NCI-H2227 (cell line): ENCODE results near the gene AXIN1.
"Not testable (repeated sequence)": the region's sequence is repeated elsewhere in the genome, so short reads cannot be mapped to it uniquely, and the experiment has no call there.

ENCODE experiments used
- DNase-seq: peaks from one replicate; lab custom pipeline; 2025; ENCODE audit not compliant: unreplicated experiment; lab: John Stamatoyannopoulos, UW

AXIN1 gene

GRCh38 chr16:354291-354881 is 1.9 kb upstream of the AXIN1 start:
- no peak for DNase-seq

- DNase-seq: no peak
Measured at GRCh38 chr16:353404-354290, 1.1 kb upstream of the AXIN1 start.

- peak; percentile 59 for DNase-seq
Measured at GRCh38 chr16:351804-352520, 561 bp downstream of the AXIN1 start.

GRCh38 chr16:350203-350602 is 2.3 kb downstream of the AXIN1 start:
- DNase-seq: no peak

GRCh38 chr16:349211-349610 is 3.3 kb downstream of the AXIN1 start:
- no peak for DNase-seq

- DNase-seq: not testable (repeated sequence)
Measured at GRCh38 chr16:348495-348894, 4.0 kb downstream of the AXIN1 start.

GRCh38 chr16:347203-347602 is 5.3 kb downstream of the AXIN1 start:
- no peak for DNase-seq

GRCh38 chr16:346587-346986 is 5.9 kb downstream of the AXIN1 start:
- DNase-seq: no peak

GRCh38 chr16:345772-346171 is 6.8 kb downstream of the AXIN1 start:
- no peak for DNase-seq

- DNase-seq: no peak
Measured at GRCh38 chr16:342455-343213, 9.9 kb downstream of the AXIN1 start.

GRCh38 chr16:341974-342336 is 10.6 kb downstream of the AXIN1 start:
- not testable (repeated sequence) for DNase-seq

GRCh38 chr16:341095-341973 is 11.2 kb downstream of the AXIN1 start:
- not testable (repeated sequence) for DNase-seq

GRCh38 chr16:340370-341091 is 12.0 kb downstream of the AXIN1 start:
- DNase-seq: no peak

- no peak for DNase-seq
Measured at GRCh38 chr16:339680-340079, 12.8 kb downstream of the AXIN1 start.

GRCh38 chr16:337975-338575 is 14.4 kb downstream of the AXIN1 start:
- peak; percentile 62 for DNase-seq

GRCh38 chr16:337437-337836 is 15.1 kb downstream of the AXIN1 start:
- DNase-seq: no peak

- no peak for DNase-seq
Measured at GRCh38 chr16:336269-336668, 16.3 kb downstream of the AXIN1 start.

GRCh38 chr16:334861-335632 is 17.5 kb downstream of the AXIN1 start:
- DNase-seq: not testable (repeated sequence)
